Small intestine (tissue), 7 donors: ENCODE measurements around the gene NOD2. TPM values are rescaled to one million over a fixed set of nuclear protein-coding genes. Genes with fewer than 3 reads are reported as not detected.

Source experiments
- DNase-seq, 2 donors: peaks; one replicate each; pipeline versions ENCODE4 v3.0.0 to v3.0.0-alpha.2; 2013
- FAIRE-seq: peaks from 2 replicates; lab custom pipeline; 2012; peaks lifted over from hg19 to GRCh38; lab: Jason Lieb, UNC
- H3K27ac ChIP-seq, 3 donors: one replicate each; pipeline ENCODE4 v1.5.1; 2013; ENCODE audit warnings: low read length in 2 of 3, mild to moderate bottlenecking in 2 of 3, control low read depth in 1 of 3, inconsistent platforms in 1 of 3, low read depth in 1 of 3, moderate library complexity in 1 of 3
- H3K27me3 ChIP-seq, 3 donors: one replicate each; pipeline ENCODE4 v1.6.1; 2013; ENCODE audit warnings: low read length in 3 of 3, inconsistent platforms in 1 of 3; ENCODE audit not compliant: control insufficient read depth in 3 of 3, insufficient read depth in 3 of 3
- H3K36me3 ChIP-seq, 3 donors: one replicate each; pipeline ENCODE4 v1.6.1; 2013; ENCODE audit warnings: low read length in 3 of 3, inconsistent platforms in 1 of 3, low read depth in 1 of 3, mild to moderate bottlenecking in 1 of 3, moderate library complexity in 1 of 3; ENCODE audit not compliant: control insufficient read depth in 3 of 3, insufficient read depth in 2 of 3
- H3K4me1 ChIP-seq, 3 donors: one replicate each; pipeline ENCODE4 v1.6.1; 2013; ENCODE audit warnings: low read length in 2 of 3, inconsistent platforms in 1 of 3, low read depth in 1 of 3, mild to moderate bottlenecking in 1 of 3, moderate library complexity in 1 of 3; ENCODE audit not compliant: control insufficient read depth in 3 of 3, insufficient read depth in 2 of 3
- H3K4me3 ChIP-seq, 3 donors: one replicate each; pipeline ENCODE4 v1.5.1; 2013; ENCODE audit warnings: low read length in 3 of 3, control low read depth in 1 of 3, inconsistent platforms in 1 of 3, low read depth in 1 of 3, mild to moderate bottlenecking in 1 of 3, moderate library complexity in 1 of 3
- H3K9me3 ChIP-seq, 2 donors: one replicate each; pipeline ENCODE4 v1.6.1; 2013; ENCODE audit warnings: low read depth in 1 of 2, low read length in 1 of 2; ENCODE audit not compliant: control insufficient read depth in 2 of 2, insufficient read depth in 1 of 2
- WGBS, 3 donors: extraction: QIAGEN DNeasy Blood & Tissue Kit; methylation state at CpG; one replicate each; pipeline ENCODE4 v1.1.7; 2013; 5-methylcytosine and 5-hydroxymethylcytosine counted together
- polyA plus RNA-seq, 4 donors: library from polyadenylated mRNA; stranded (reverse) in 3 of 4; unstranded in 1 of 4; fragments of 200-250 nt in 3 of 4; fragments of 120-200 nt in 1 of 4; gene quantifications; one replicate each; pipeline versions ENCODE4 v1.2.1 to v1.2.3, GENCODE V29; 2013
- donor health status: healthy with polysubstance abuse.
- donor health status: control.
- donor health status: control.
- donor health status: Bipolar disorder and iron deficiency.
- donor health status: healthy.

Gene NOD2
- polyA plus RNA-seq, 4 donors = 0.54 to 0.81 (median 0.58) TPM; not detected in 1

DNA sequence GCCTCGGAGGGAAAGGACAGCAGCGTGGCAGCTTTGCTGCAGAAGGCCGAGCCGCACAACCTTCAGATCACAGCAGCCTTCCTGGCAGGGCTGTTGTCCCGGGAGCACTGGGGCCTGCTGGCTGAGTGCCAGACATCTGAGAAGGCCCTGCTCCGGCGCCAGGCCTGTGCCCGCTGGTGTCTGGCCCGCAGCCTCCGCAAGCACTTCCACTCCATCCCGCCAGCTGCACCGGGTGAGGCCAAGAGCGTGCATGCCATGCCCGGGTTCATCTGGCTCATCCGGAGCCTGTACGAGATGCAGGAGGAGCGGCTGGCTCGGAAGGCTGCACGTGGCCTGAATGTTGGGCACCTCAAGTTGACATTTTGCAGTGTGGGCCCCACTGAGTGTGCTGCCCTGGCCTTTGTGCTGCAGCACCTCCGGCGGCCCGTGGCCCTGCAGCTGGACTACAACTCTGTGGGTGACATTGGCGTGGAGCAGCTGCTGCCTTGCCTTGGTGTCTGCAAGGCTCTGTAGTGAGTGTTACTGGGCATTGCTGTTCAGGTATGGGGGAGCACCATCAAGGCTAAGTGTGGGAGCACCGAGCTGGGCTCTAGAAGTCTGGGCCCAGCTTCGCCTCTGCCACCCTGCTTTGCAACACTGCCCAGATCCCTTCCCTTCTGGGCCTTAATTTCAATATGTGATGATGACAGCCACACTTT is 18.6 kb downstream of the NOD2 start:
- H3K9me3 ChIP-seq = no peaks in the 10 kb centered on the region
- WGBS, 3 donors = 90 to 91% (median 91%) methylated on average over 25 of the region's 25 CpGs
- H3K36me3 ChIP-seq = no peaks in the 10 kb centered on the region
- H3K4me1 ChIP-seq = peaks cover 0 to 27% (median 0%) of the 10 kb centered on the region in 3 donors
- FAIRE-seq (no peak), DNase-seq (no peak)
- no peak overlapping the region for H3K4me3 ChIP-seq
- H3K27ac ChIP-seq = no peak overlapping the region
- H3K27me3 ChIP-seq = no peaks in the 10 kb centered on the region

- Histone ChIP-seq H3K4me1 (peaks cover 0 to 33% (median 0%) of the 10 kb centered on the region in 3 donors), H3K27me3 (no peaks in the 10 kb centered on the region), H3K4me3 (no peak overlapping the region), H3K9me3 (no peaks in the 10 kb centered on the region), H3K27ac (no peak overlapping the region), H3K36me3 (no peaks in the 10 kb centered on the region)
- DNase-seq (peak in 1 of 2 donors; percentile 53), FAIRE-seq (no peak)
- WGBS, 3 donors = 67 to 79% (median 76%) methylated on average over 3 of the region's 3 CpGs
Observed at GRCh38 chr16:50712560-50712898, 19.1 kb downstream of the NOD2 start.

GRCh38 chr16:50712956-50713355 is 19.6 kb downstream of the NOD2 start:
- DNase-seq = no peak
- WGBS, 3 donors = 80% methylated on average over 4 of the region's 4 CpGs
- no peak overlapping the region for H3K27ac ChIP-seq

DNA sequence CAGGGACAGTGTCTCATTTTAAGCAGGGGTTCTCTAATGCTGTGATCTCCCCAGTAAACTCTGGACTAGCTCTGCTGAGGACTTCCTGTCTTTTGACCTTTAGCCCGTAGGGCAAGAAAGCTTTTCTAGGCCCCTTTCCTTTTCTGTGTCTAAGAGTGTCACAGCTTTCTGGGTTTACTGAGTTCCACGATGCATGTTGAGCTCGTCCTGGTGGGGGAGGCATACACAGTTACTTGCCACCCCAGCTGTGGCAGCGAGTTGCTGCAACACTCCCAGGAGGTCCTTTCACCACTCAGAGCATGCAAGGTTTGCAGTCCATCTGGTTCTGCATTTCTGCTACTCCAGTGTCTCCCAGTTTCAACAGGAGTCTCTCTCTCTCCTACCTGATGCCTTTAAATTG is 23.7 kb downstream of the NOD2 start:
- WGBS, 3 donors = 48 to 66% (median 55%) methylated on average over 4 of the region's 4 CpGs
- H3K4me1 ChIP-seq = peaks cover 0 to 38% (median 0%) of the 10 kb centered on the region in 3 donors
- no peaks in the 10 kb centered on the region for H3K27me3 ChIP-seq
- no peak overlapping the region for H3K27ac ChIP-seq
- no peak overlapping the region for H3K4me3 ChIP-seq
- H3K9me3 ChIP-seq = no peaks in the 10 kb centered on the region
- DNase-seq (peak in 1 of 2 donors; percentile 52), FAIRE-seq (no peak)
- H3K36me3 ChIP-seq = no peaks in the 10 kb centered on the region

More at GRCh38 chr16:50712956-50713355, 19.6 kb downstream of the NOD2 start:
- Histone ChIP-seq H3K4me1 (peaks cover 0 to 35% (median 0%) of the 10 kb centered on the region in 3 donors), H3K36me3 (no peaks in the 10 kb centered on the region), H3K4me3 (no peak overlapping the region), H3K9me3 (no peaks in the 10 kb centered on the region), H3K27me3 (no peaks in the 10 kb centered on the region)
- no peak for FAIRE-seq

GRCh38 chr16:50717494-50717893 is 24.1 kb downstream of the NOD2 start:
- 87 to 97% (median 89%) methylated on average over 5 of the region's 5 CpGs for WGBS, 3 donors
- Histone ChIP-seq H3K27ac (no peak overlapping the region), H3K4me1 (peaks cover 0 to 34% (median 0%) of the 10 kb centered on the region in 3 donors), H3K9me3 (no peaks in the 10 kb centered on the region), H3K27me3 (no peaks in the 10 kb centered on the region), H3K4me3 (no peak overlapping the region), H3K36me3 (no peaks in the 10 kb centered on the region)
- DNase-seq = no peak
- no peak for FAIRE-seq

GRCh38 chr16:50718061-50718760 is 24.8 kb downstream of the NOD2 start:
- no peak for DNase-seq
- no peaks in the 10 kb centered on the region for H3K36me3 ChIP-seq
- no peak for FAIRE-seq
- no peaks in the 10 kb centered on the region for H3K9me3 ChIP-seq
- H3K27me3 ChIP-seq = no peaks in the 10 kb centered on the region
- H3K4me1 ChIP-seq = peaks cover 0 to 27% (median 0%) of the 10 kb centered on the region in 3 donors
- H3K27ac ChIP-seq = no peak overlapping the region
- H3K4me3 ChIP-seq = no peak overlapping the region
- 68 to 88% (median 86%) methylated on average over 16 of the region's 16 CpGs for WGBS, 3 donors

DNA sequence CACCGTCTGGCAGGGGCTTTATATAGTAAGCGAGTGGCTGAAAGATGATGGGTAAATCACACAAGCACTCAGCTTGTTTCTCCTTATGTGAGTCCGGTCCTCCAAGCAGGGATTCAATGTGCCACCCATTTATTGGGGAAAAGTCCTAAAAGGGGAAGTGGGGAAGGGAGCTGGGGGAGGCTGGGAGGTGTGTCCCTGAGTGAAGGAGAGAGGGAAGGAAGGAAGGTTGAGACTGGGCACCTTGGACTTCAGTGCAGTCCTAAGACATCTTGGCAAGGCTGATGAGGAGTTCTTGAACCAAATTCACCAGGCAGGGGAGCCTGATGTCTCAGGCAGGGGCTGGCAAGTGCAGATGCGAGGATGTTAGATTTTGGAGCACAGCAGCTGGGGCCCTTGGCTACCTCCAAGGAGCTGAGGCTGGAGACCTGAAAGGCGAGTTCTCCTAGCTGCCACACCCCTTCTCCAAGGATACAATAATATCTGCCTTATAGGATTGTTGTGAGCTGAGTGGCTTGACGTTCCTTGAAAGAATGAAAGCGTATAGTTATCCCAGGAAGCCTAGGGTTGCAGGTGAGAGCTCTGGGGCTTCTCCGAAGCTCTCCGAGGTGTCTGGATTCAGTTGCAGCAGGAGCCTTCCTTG is 25.5 kb downstream of the NOD2 start:
- 37 to 71% (median 50%) methylated on average over 9 of the region's 9 CpGs for WGBS, 3 donors
- peaks cover 0 to 27% (median 0%) of the 10 kb centered on the region in 3 donors for H3K4me1 ChIP-seq
- DNase-seq (peak in 1 of 2 donors; percentile 32), FAIRE-seq (no peak)
- no peaks in the 10 kb centered on the region for H3K36me3 ChIP-seq
- H3K9me3 ChIP-seq = no peaks in the 10 kb centered on the region
- H3K27ac ChIP-seq = peak overlapping the region in 1 of 3 donors; percentile 33
- H3K27me3 ChIP-seq = no peaks in the 10 kb centered on the region
- H3K4me3 ChIP-seq = no peak overlapping the region
